GM19238 (cell line): ENCODE data around the gene TMED3.

Experiments
- DNase-seq: peaks from one replicate; pipeline ENCODE4 v3.0.0; 2011; ENCODE audit warnings: low spot score; ENCODE audit not compliant: insufficient read length

Gene TMED3

GRCh38 chr15:79310985-79311900 lies at the start of gene TMED3:
TSS of gene TMED3 (plus strand) at chr15:79311112. CDS start at chr15:79311250, 138 bp downstream.
- DNase-seq, result peak; percentile 98

GRCh38 chr15:79261836-79262235 lies 49.1 kb upstream of the TMED3 start:
- no peak for DNase-seq

GRCh38 chr15:79265167-79265566 lies 45.7 kb upstream of the TMED3 start:
- no peak for DNase-seq

- no peak for DNase-seq
Measured at GRCh38 chr15:79265987-79266579, 44.8 kb upstream of the TMED3 start.

- no peak for DNase-seq
Measured at GRCh38 chr15:79282371-79283251, 28.3 kb upstream of the TMED3 start, which contains the start of gene ANKRD34C. TSS of gene ANKRD34C (plus strand) at chr15:79282722. CDS start at chr15:79293285, 10,563 bp downstream.

GRCh38 chr15:79283252-79284048 lies 27.5 kb upstream of the TMED3 start:
- DNase-seq, result peak; percentile 15

GRCh38 chr15:79290642-79291275 lies 20.2 kb upstream of the TMED3 start:
- no peak for DNase-seq

GRCh38 chr15:79292011-79292410 lies 18.9 kb upstream of the TMED3 start:
- DNase-seq, result no peak

GRCh38 chr15:79294075-79294474 lies 16.8 kb upstream of the TMED3 start:
- DNase-seq, result no peak

- no peak for DNase-seq
Measured at GRCh38 chr15:79296583-79296982, 14.3 kb upstream of the TMED3 start.

- DNase-seq, result no peak
Measured at GRCh38 chr15:79299126-79299840, 11.6 kb upstream of the TMED3 start.

GRCh38 chr15:79299841-79300235 lies 11.1 kb upstream of the TMED3 start:
- no peak for DNase-seq

- DNase-seq, result no peak
Measured at GRCh38 chr15:79307251-79307650, 3.7 kb upstream of the TMED3 start.

- no peak for DNase-seq
Measured at GRCh38 chr15:79308874-79309273, 2.0 kb upstream of the TMED3 start.

- no peak for DNase-seq
Measured at GRCh38 chr15:79310612-79310984, 314 bp upstream of the TMED3 start.

- no peak for DNase-seq
Measured at GRCh38 chr15:79311901-79312553, 1.1 kb downstream of the TMED3 start.

GRCh38 chr15:79314186-79314585 lies 3.3 kb downstream of the TMED3 start:
- DNase-seq, result no peak

GRCh38 chr15:79314811-79315210 lies 3.9 kb downstream of the TMED3 start:
- no peak for DNase-seq

- no peak for DNase-seq
Measured at GRCh38 chr15:79315623-79316328, 4.9 kb downstream of the TMED3 start.
